Measurements from ENCODE around the gene MRPL22.

MRPL22 gene

GRCh38 chr5:154945695-154946301 lies 4.9 kb downstream of the MRPL22 start:
- peaks cover under 1% of the 10 kb centered on the region for H3K4me1 ChIP-seq (ENCODE audit: control insufficient read depth, low read depth, low read length)
- H3K36me3 ChIP-seq (ENCODE audit: control insufficient read depth, low read depth, low read length): no peaks in the 10 kb centered on the region
- H3K27me3 ChIP-seq (ENCODE audit: control insufficient read depth, insufficient read depth, low read length): no peaks in the 10 kb centered on the region
- H3K27ac ChIP-seq (ENCODE audit: low read length): no peak overlapping the region
- no peak overlapping the region for H3K9ac ChIP-seq (ENCODE audit: low read length)
- H3K4me3 ChIP-seq (ENCODE audit: low read length): no peak overlapping the region
- no peaks in the 10 kb centered on the region for H3K9me3 ChIP-seq (ENCODE audit: control insufficient read depth, low read depth, low read length)

DNA sequence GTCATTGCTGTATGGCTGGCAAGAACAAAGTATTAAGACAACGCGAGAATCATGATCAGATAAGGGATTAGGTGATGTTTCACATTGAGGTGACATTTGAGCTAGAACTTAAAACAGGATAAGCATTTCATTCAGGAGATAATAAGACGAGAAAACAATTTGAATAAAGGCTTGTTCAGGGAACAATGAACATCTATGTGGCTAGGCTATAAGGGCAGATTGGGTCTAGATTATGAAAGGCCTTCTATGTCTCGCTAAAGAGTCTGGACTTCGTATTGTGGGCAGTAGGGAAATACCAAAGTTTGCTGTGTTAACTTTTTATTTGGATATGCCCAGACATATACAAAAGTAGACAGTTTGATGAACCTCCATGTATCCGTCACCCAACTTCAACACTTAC lies 6.9 kb downstream of the MRPL22 start:
- H3K4me3 ChIP-seq (ENCODE audit: low read length): no peak overlapping the region
- no peak overlapping the region for H3K27ac ChIP-seq (ENCODE audit: low read length)
- no peaks in the 10 kb centered on the region for H3K4me1 ChIP-seq (ENCODE audit: control insufficient read depth, low read depth, low read length)
- no peak overlapping the region for H3K9ac ChIP-seq (ENCODE audit: low read length)
- no peaks in the 10 kb centered on the region for H3K9me3 ChIP-seq (ENCODE audit: control insufficient read depth, low read depth, low read length)
- no peaks in the 10 kb centered on the region for H3K36me3 ChIP-seq (ENCODE audit: control insufficient read depth, low read depth, low read length)
- no peaks in the 10 kb centered on the region for H3K27me3 ChIP-seq (ENCODE audit: control insufficient read depth, insufficient read depth, low read length)

DNA sequence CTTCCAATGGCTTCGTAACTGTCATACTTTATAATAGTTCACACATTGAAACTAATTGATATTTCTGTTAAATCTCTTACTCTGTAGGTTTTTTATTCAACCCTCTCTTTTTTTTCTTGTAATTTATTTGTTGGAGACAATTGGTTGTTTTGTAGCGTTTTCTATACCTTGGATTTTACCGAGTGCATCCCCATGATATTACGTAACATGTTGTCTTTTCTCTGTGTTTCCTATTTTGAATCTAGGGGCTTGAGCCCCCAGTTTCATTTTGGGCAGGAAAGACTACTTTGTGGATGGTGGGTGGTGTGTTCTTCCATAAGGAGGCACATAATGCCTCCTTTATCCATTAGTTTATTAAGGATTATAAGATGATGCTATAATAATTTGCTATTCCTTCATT lies 7.4 kb downstream of the MRPL22 start:
- no peak overlapping the region for H3K27ac ChIP-seq (ENCODE audit: low read length)
- no peak overlapping the region for H3K9ac ChIP-seq (ENCODE audit: low read length)
- no peaks in the 10 kb centered on the region for H3K27me3 ChIP-seq (ENCODE audit: control insufficient read depth, insufficient read depth, low read length)
- no peaks in the 10 kb centered on the region for H3K36me3 ChIP-seq (ENCODE audit: control insufficient read depth, low read depth, low read length)
- H3K9me3 ChIP-seq (ENCODE audit: control insufficient read depth, low read depth, low read length): no peaks in the 10 kb centered on the region
- H3K4me3 ChIP-seq (ENCODE audit: low read length): no peak overlapping the region
- H3K4me1 ChIP-seq (ENCODE audit: control insufficient read depth, low read depth, low read length): no peaks in the 10 kb centered on the region

DNA sequence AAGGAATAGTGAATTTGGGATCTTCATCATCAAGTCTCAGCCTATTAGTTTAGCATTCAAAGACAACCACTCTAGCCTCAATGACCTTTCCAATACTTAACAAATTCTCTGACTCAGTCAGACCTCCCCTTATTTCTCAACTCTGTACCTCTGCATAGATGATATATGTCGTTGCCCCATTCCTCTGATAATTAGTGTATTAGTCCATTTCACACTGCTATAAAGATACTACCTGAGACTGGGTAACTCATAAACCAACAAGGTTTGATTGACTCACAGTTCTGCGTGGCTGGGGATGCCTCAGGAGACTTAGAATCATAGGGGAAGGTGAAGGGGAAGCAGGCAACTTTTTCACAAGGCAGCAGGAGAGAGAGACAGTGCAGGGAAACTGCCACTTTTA lies 8.9 kb downstream of the MRPL22 start:
- Histone ChIP-seq H3K4me3 (ENCODE audit: low read length) (no peak overlapping the region), H3K9me3 (ENCODE audit: control insufficient read depth, low read depth, low read length) (no peaks in the 10 kb centered on the region), H3K27ac (ENCODE audit: low read length) (no peak overlapping the region), H3K9ac (ENCODE audit: low read length) (no peak overlapping the region), H3K27me3 (ENCODE audit: control insufficient read depth, insufficient read depth, low read length) (no peaks in the 10 kb centered on the region), H3K36me3 (ENCODE audit: control insufficient read depth, low read depth, low read length) (no peaks in the 10 kb centered on the region), H3K4me1 (ENCODE audit: control insufficient read depth, low read depth, low read length) (no peaks in the 10 kb centered on the region)

DNA sequence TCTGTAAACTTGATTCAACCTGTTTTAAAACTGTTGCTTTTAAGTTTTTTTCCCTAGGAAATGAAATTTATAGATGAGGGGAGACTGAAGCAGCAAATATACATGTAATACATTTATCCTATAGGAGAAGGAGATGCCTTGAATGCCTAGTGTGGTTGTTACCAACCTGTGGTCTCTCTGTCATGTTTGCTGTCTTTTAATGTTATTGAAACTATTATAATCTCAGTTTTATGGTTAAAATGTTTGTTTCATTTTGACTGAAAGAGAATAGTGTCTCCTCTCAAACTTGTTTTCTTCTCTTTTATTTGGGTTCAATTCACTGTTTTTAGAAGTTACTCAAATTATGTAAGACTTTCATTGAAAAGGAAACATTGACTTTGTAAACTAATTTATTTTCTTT lies 15.8 kb downstream of the MRPL22 start:
- H3K4me1 ChIP-seq (ENCODE audit: control insufficient read depth, low read depth, low read length): no peaks in the 10 kb centered on the region
- H3K4me3 ChIP-seq (ENCODE audit: low read length): no peak overlapping the region
- peaks cover 25% of the 10 kb centered on the region for H3K36me3 ChIP-seq (ENCODE audit: control insufficient read depth, low read depth, low read length)
- H3K27ac ChIP-seq (ENCODE audit: low read length): no peak overlapping the region
- H3K27me3 ChIP-seq (ENCODE audit: control insufficient read depth, insufficient read depth, low read length): no peaks in the 10 kb centered on the region
- H3K9ac ChIP-seq (ENCODE audit: low read length): no peak overlapping the region
- H3K9me3 ChIP-seq (ENCODE audit: control insufficient read depth, low read depth, low read length): no peaks in the 10 kb centered on the region

- Histone ChIP-seq H3K27me3 (ENCODE audit: control insufficient read depth, insufficient read depth, low read length) (no peaks in the 10 kb centered on the region), H3K9ac (ENCODE audit: low read length) (no peak overlapping the region)
Observed at GRCh38 chr5:154962494-154962893, 21.6 kb downstream of the MRPL22 start.

DNA sequence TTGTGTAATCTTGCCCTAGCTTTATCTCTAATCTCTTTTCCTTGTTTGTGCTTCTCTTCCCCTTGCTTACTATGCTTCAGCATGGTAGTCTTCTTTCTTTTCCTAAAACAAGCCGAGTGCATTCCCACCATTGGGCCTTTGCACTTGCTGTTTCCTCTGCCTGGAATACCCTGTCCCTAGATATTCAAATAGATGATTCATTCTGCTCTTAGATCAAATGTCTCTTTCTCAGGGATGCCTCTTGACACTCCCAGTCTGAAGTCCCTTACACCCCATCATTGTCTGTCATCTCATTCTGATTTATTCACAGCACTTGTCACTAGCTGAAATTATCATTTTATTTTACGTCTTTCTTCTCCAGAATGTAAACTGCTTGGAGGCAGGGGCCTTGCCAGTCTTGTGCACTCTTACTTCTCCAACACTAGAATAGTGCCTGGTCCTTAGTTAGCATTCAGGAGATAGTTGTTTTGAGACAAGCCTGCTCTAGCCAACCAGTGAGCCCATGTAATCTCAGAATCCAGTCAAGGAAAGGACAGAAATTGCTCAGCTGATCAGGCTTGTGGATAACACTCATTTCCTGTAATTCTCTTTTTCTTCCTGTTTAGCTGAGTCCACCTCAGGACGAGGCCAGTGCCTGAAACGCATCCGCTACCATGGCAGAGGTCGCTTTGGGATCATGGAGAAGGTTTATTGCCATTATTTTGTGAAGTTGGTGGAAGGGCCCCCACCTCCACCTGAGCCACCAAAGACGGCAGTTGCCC lies 25.4 kb downstream of the MRPL22 start:
- Histone ChIP-seq H3K36me3 (ENCODE audit: control insufficient read depth, low read depth, low read length) (peaks cover 17% of the 10 kb centered on the region), H3K9me3 (ENCODE audit: control insufficient read depth, low read depth, low read length) (no peaks in the 10 kb centered on the region), H3K4me1 (ENCODE audit: control insufficient read depth, low read depth, low read length) (no peaks in the 10 kb centered on the region), H3K27me3 (ENCODE audit: control insufficient read depth, insufficient read depth, low read length) (no peaks in the 10 kb centered on the region), H3K27ac (ENCODE audit: low read length) (no peak overlapping the region), H3K9ac (ENCODE audit: low read length) (no peak overlapping the region), H3K4me3 (ENCODE audit: low read length) (no peak overlapping the region)

More at GRCh38 chr5:154962494-154962893, 21.6 kb downstream of the MRPL22 start:
- H3K27ac ChIP-seq (ENCODE audit: low read length): no peak overlapping the region
- no peaks in the 10 kb centered on the region for H3K9me3 ChIP-seq (ENCODE audit: control insufficient read depth, low read depth, low read length)
- no peak overlapping the region for H3K4me3 ChIP-seq (ENCODE audit: low read length)
- H3K36me3 ChIP-seq (ENCODE audit: control insufficient read depth, low read depth, low read length): peaks cover 30% of the 10 kb centered on the region
- H3K4me1 ChIP-seq (ENCODE audit: control insufficient read depth, low read depth, low read length): no peaks in the 10 kb centered on the region

- no peaks in the 10 kb centered on the region for H3K9me3 ChIP-seq (ENCODE audit: control insufficient read depth, low read depth, low read length)
- H3K4me1 ChIP-seq (ENCODE audit: control insufficient read depth, low read depth, low read length): no peaks in the 10 kb centered on the region
- no peaks in the 10 kb centered on the region for H3K27me3 ChIP-seq (ENCODE audit: control insufficient read depth, insufficient read depth, low read length)
- no peak overlapping the region for H3K9ac ChIP-seq (ENCODE audit: low read length)
- H3K36me3 ChIP-seq (ENCODE audit: control insufficient read depth, low read depth, low read length): peaks cover 13% of the 10 kb centered on the region
- H3K27ac ChIP-seq (ENCODE audit: low read length): no peak overlapping the region
- no peak overlapping the region for H3K4me3 ChIP-seq (ENCODE audit: low read length)
Observed at GRCh38 chr5:154966874-154967273, 26.0 kb downstream of the MRPL22 start.

DNA sequence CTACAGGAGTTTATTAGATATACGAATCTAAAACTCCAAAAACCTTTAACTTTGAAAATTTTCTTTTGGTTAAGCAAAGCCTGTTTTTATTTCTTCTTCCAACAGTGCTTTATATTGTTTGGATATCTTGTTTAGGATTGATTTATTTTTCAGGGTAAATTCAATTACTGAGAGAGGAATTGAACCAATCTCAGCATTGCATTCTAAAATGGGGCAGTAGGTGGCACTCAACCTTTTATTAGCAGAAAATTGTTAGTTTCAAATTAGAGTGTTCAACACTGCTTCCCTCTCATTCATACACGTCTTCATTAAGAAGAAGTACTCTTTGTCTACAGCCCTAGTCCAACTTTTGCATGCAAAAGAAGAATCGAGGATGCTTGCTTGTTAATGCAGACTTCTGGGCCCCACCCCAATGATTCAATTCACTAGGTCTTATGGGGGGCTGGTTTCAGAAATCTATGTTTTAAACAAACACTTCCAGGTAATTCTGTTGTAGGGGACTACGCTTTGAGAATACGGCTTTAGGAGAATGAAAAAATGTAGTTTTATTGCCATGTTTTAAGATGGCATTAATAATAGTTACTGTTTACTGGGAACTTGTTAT lies 26.6 kb downstream of the MRPL22 start:
- H3K36me3 ChIP-seq (ENCODE audit: control insufficient read depth, low read depth, low read length): peaks cover 12% of the 10 kb centered on the region

GRCh38 chr5:154968953-154969352 lies 28.1 kb downstream of the MRPL22 start:
- Histone ChIP-seq H3K9me3 (ENCODE audit: control insufficient read depth, low read depth, low read length) (no peaks in the 10 kb centered on the region), H3K27ac (ENCODE audit: low read length) (no peak overlapping the region), H3K9ac (ENCODE audit: low read length) (no peak overlapping the region), H3K4me1 (ENCODE audit: control insufficient read depth, low read depth, low read length) (no peaks in the 10 kb centered on the region), H3K4me3 (ENCODE audit: low read length) (no peak overlapping the region), H3K27me3 (ENCODE audit: control insufficient read depth, insufficient read depth, low read length) (no peaks in the 10 kb centered on the region), H3K36me3 (ENCODE audit: control insufficient read depth, low read depth, low read length) (peaks cover 12% of the 10 kb centered on the region)

More for the DNA sequence above, 26.6 kb downstream of the MRPL22 start:
- H3K27ac ChIP-seq (ENCODE audit: low read length): no peak overlapping the region
- H3K4me1 ChIP-seq (ENCODE audit: control insufficient read depth, low read depth, low read length): no peaks in the 10 kb centered on the region
- no peak overlapping the region for H3K4me3 ChIP-seq (ENCODE audit: low read length)
- H3K9ac ChIP-seq (ENCODE audit: low read length): no peak overlapping the region
- no peaks in the 10 kb centered on the region for H3K9me3 ChIP-seq (ENCODE audit: control insufficient read depth, low read depth, low read length)
- no peaks in the 10 kb centered on the region for H3K27me3 ChIP-seq (ENCODE audit: control insufficient read depth, insufficient read depth, low read length)

DNA sequence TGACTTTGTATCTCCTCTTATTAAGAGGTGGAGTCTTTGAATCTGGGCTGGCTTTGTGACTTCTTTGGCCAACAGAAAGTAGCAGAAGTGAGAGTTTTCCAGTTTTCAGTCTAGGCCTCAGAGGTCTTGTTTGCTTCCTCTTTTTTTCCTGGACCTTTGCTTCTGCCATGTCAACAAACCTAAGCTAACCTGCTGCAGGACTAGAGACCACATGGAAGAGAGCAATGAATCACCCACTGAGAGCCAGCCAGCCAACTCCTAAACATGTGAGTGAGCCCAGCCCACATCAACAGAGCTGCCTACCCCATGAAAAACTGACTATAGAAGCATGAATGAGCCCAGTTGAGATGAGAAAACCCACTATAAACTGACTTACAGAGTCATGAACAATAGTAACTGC lies 29.9 kb downstream of the MRPL22 start:
- no peaks in the 10 kb centered on the region for H3K4me1 ChIP-seq (ENCODE audit: control insufficient read depth, low read depth, low read length)
- H3K27me3 ChIP-seq (ENCODE audit: control insufficient read depth, insufficient read depth, low read length): no peaks in the 10 kb centered on the region
- peaks cover 12% of the 10 kb centered on the region for H3K36me3 ChIP-seq (ENCODE audit: control insufficient read depth, low read depth, low read length)
- H3K9ac ChIP-seq (ENCODE audit: low read length): no peak overlapping the region
- no peak overlapping the region for H3K4me3 ChIP-seq (ENCODE audit: low read length)
- no peaks in the 10 kb centered on the region for H3K9me3 ChIP-seq (ENCODE audit: control insufficient read depth, low read depth, low read length)
- no peak overlapping the region for H3K27ac ChIP-seq (ENCODE audit: low read length)

DNA sequence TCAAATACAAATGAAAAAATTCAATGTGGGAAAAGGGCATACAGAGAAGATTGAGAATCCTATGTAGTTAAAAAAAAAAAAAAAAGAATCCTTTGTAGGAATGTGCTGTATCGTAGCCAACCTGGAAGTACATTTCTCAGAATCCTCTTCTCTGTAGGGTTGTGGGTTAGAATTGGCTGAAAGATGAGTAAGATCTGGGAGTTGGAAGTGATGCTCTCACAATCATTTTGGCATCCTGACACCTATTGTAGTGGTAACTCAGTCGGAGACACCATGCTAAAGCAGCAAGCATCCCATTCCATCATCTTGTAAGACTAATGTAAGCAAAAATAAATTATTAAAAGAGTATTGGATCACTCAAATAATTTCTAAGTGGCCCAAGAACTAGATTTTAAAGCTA lies 30.6 kb downstream of the MRPL22 start:
- Histone ChIP-seq H3K36me3 (ENCODE audit: control insufficient read depth, low read depth, low read length) (peaks cover 12% of the 10 kb centered on the region), H3K9me3 (ENCODE audit: control insufficient read depth, low read depth, low read length) (no peaks in the 10 kb centered on the region), H3K27ac (ENCODE audit: low read length) (no peak overlapping the region), H3K4me3 (ENCODE audit: low read length) (no peak overlapping the region), H3K9ac (ENCODE audit: low read length) (no peak overlapping the region), H3K27me3 (ENCODE audit: control insufficient read depth, insufficient read depth, low read length) (no peaks in the 10 kb centered on the region), H3K4me1 (ENCODE audit: control insufficient read depth, low read depth, low read length) (no peaks in the 10 kb centered on the region)
